KBM-7 (cell line): Measurements from ENCODE around the gene SCAF11.

Experiments used
- DNase-seq: peaks from one replicate; pipeline ENCODE4 v3.0.0-alpha.2; 2015
- in situ Hi-C: fragments of 300-500 bp; cut with MboI; formaldehyde crosslinking; loops from 2 replicates; pipeline ENCODE4 v1.14.3; 2020; ENCODE audit warnings: low sequenced_read_pairs, low pct_unique_long_range_greater_than_20kb, mixed read lengths

Gene SCAF11

GRCh38 chr12:45938566-45938965 lies 51.8 kb downstream of the SCAF11 start:
- DNase-seq, result no peak
- in situ Hi-C loops, result no loop called here

- in situ Hi-C loops, result no loop called here
- no peak for DNase-seq
Measured at GRCh38 chr12:45934956-45935355, 55.4 kb downstream of the SCAF11 start.

- in situ Hi-C loops, result no loop called here
- DNase-seq, result no peak
Measured at GRCh38 chr12:45933504-45933903, 56.9 kb downstream of the SCAF11 start.

GRCh38 chr12:45930369-45930768 lies 60.0 kb downstream of the SCAF11 start:
- in situ Hi-C loops, result no loop called here
- no peak for DNase-seq

GRCh38 chr12:45928309-45928708 lies 62.1 kb downstream of the SCAF11 start:
- no peak for DNase-seq
- in situ Hi-C loops, result no loop called here

- in situ Hi-C loops, result no loop called here
- no peak for DNase-seq
Measured at GRCh38 chr12:45918818-45919217, 71.6 kb downstream of the SCAF11 start.

- in situ Hi-C loops, result no loop called here
- no peak for DNase-seq
Measured at GRCh38 chr12:45915405-45915804, 75.0 kb downstream of the SCAF11 start.

GRCh38 chr12:45914090-45914489 lies 76.3 kb downstream of the SCAF11 start:
- DNase-seq, result no peak
- in situ Hi-C loops, result no loop called here

GRCh38 chr12:45913631-45914030 lies 76.7 kb downstream of the SCAF11 start:
- in situ Hi-C loops, result no loop called here
- DNase-seq, result no peak

GRCh38 chr12:45912774-45913173 lies 77.6 kb downstream of the SCAF11 start:
- in situ Hi-C loops, result no loop called here
- no peak for DNase-seq

- no peak for DNase-seq
- in situ Hi-C loops, result no loop called here
Measured at GRCh38 chr12:45909041-45909713, 81.2 kb downstream of the SCAF11 start.

GRCh38 chr12:45907955-45908354 lies 82.4 kb downstream of the SCAF11 start:
- DNase-seq, result peak; percentile 20
- in situ Hi-C loops, result no loop called here

- no peak for DNase-seq
- in situ Hi-C loops, result no loop called here
Measured at GRCh38 chr12:45898094-45898493, 92.3 kb downstream of the SCAF11 start.

- no peak for DNase-seq
- in situ Hi-C loops, result no loop called here
Measured at GRCh38 chr12:45895961-45896360, 94.4 kb downstream of the SCAF11 start.

- DNase-seq, result peak; percentile 16
- in situ Hi-C loops, result no loop called here
Measured at GRCh38 chr12:45893240-45893639, 97.1 kb downstream of the SCAF11 start.

GRCh38 chr12:45890276-45890675 lies 100.1 kb downstream of the SCAF11 start:
- DNase-seq, result no peak
- in situ Hi-C loops, result no loop called here

- in situ Hi-C loops, result no loop called here
Measured at GRCh38 chr12:45887544-45887943, 102.8 kb downstream of the SCAF11 start.

GRCh38 chr12:45886685-45887084 lies 103.7 kb downstream of the SCAF11 start:
- no peak for DNase-seq
- in situ Hi-C loops, result no loop called here

More at GRCh38 chr12:45887544-45887943, 102.8 kb downstream of the SCAF11 start:
- DNase-seq, result no peak

- no peak for DNase-seq
- in situ Hi-C loops, result no loop called here
Measured at GRCh38 chr12:45883187-45883586, 107.2 kb downstream of the SCAF11 start.

- DNase-seq, result no peak
- in situ Hi-C loops, result no loop called here
Measured at GRCh38 chr12:45880533-45880932, 109.8 kb downstream of the SCAF11 start.

GRCh38 chr12:45879363-45879895 lies 110.9 kb downstream of the SCAF11 start:
- no peak for DNase-seq
- in situ Hi-C loops, result no loop called here
